ENCODE data around the gene DNAJA2.

- no peak for TF ChIP-seq POLR2A (IDR thresholded peaks at IDR 0.05)
- no peak for TF ChIP-seq CTCF (IDR thresholded peaks at IDR 0.05)
- TF ChIP-seq POLR2AphosphoS5 (IDR thresholded peaks at IDR 0.05), result no peak
These were observed 22.9 kb upstream of the DNAJA2 start for GRCh38 chr16:46996391-46996790.
